HCEC 1CT (cell line): Measurements from ENCODE around the gene FAM131A.

ENCODE experiments used
- DNase-seq: peaks from one replicate; pipeline ENCODE4 v3.0.0-alpha.2; 2017

FAM131A gene, protein sequence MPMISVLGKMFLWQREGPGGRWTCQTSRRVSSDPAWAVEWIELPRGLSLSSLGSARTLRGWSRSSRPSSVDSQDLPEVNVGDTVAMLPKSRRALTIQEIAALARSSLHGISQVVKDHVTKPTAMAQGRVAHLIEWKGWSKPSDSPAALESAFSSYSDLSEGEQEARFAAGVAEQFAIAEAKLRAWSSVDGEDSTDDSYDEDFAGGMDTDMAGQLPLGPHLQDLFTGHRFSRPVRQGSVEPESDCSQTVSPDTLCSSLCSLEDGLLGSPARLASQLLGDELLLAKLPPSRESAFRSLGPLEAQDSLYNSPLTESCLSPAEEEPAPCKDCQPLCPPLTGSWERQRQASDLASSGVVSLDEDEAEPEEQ

GRCh38 chr3:184337399-184337714 is at the start of gene FAM131A:
Gene FAM131A (plus strand): TSS chr3:184337600. CDS start chr3:184337631, 31 bp downstream.
- DNase-seq = no peak

- peak; percentile 38 for DNase-seq
These were observed 47.9 kb upstream of the FAM131A start for GRCh38 chr3:184289426-184289938.

DNA sequence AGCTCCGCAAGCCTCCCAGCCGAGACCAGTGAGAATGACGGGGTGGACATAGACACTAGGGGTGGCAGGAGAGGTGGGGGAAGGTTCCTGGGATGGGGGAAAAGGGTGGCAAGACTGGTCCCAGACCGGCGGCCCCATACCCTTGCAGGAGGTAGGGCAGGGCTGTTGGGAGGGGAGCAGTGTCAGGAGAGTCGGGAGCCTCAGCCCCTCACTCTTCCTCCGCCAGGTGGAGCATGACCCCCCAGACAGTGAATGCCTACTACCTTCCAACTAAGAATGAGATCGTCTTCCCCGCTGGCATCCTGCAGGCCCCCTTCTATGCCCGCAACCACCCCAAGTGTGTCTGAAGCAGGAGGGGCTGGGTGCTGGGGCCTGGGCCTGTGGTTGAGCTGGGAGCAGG is 47.1 kb upstream of the FAM131A start:
- no peak for DNase-seq

GRCh38 chr3:184291044-184291737 is 46.2 kb upstream of the FAM131A start:
- no peak for DNase-seq

DNA sequence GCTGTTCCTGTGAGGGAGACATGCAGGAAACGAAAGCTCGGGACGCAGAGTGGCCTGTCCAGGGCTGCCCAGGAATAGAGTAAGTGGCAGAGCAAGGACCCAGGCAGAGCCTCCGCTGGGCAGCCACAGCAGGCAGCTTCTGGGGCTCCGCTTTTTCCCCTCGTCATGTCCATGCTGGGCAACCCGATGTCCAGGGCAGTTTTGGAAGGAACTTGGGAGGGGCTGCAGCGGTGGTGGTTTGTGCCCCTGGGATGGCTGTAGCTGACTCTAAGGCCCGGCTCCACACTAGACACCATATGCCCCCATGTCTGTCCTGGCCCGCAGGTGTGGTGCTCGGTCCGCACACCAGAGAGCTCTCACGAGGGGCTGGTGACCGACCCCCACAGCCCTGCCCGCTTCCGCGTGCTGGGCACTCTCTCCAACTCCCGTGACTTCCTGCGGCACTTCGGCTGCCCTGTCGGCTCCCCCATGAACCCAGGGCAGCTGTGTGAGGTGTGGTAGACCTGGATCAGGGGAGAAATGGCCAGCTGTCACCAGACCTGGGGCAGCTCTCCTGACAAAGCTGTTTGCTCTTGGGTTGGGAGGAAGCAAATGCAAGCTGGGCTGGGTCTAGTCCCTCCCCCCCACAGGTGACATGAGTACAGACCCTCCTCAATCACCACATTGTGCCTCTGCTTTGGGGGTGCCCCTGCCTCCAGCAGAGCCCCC is 45.5 kb upstream of the FAM131A start:
- no peak for DNase-seq

DNA sequence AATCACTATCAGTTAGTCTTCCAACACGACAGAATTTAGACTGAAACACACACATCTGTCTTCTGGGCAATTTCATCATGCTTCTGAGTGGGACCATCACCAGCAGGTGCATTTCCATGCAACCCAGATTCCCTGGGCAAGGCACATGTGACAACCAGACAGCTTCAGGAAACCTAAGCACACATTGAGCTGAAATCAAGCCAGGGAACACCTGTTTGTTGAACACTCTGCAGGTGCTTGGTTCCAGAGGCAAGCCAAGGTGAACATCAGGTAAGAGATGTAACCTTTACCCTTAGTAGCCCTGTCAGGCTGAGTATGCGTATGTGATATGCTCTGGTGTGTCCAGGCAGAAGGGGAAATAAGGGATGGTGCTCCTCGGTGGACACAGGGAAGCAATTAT is 41.6 kb upstream of the FAM131A start:
- DNase-seq = no peak

- DNase-seq = no peak
These were observed 40.8 kb upstream of the FAM131A start for GRCh38 chr3:184296616-184297015.

DNA sequence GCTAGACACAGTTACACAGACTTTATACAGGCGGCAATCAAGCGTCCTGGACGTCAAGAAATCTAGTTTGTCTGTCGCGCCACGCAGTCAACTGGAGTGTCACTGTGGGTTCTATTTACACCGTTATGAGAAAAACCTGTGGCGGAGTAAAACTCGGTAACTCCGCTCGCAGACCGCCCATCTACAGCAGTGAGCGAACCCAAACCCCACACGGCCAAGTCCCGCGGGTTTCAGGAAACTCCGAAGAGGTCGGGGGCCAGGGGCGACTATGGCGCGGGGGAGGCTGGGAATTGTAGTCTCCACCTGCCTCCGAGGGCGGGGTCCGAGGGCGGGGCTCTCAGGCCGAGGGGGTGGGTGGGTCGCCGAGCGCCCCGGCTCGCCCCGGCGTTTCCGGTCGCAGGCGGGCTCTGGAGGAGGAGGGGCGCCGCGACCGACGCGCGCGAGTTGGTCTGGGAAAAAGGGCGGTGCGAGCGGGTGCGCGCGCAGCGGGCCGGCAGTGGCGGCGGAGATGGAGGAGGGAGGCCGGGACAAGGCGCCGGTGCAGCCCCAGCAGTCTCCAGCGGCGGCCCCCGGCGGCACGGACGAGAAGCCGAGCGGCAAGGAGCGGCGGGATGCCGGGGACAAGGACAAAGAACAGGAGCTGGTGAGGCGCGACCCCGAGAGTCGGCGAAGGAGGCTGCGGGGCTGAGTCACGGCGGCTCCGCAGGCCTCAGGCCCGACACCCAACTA is 38.5 kb upstream of the FAM131A start, which contains the start of gene PSMD2:
Gene PSMD2 (plus strand): TSS at position 483 of the 729 bp plus-strand sequence. CDS start 26 bp downstream, at position 509.
- peak; percentile 93 for DNase-seq

DNA sequence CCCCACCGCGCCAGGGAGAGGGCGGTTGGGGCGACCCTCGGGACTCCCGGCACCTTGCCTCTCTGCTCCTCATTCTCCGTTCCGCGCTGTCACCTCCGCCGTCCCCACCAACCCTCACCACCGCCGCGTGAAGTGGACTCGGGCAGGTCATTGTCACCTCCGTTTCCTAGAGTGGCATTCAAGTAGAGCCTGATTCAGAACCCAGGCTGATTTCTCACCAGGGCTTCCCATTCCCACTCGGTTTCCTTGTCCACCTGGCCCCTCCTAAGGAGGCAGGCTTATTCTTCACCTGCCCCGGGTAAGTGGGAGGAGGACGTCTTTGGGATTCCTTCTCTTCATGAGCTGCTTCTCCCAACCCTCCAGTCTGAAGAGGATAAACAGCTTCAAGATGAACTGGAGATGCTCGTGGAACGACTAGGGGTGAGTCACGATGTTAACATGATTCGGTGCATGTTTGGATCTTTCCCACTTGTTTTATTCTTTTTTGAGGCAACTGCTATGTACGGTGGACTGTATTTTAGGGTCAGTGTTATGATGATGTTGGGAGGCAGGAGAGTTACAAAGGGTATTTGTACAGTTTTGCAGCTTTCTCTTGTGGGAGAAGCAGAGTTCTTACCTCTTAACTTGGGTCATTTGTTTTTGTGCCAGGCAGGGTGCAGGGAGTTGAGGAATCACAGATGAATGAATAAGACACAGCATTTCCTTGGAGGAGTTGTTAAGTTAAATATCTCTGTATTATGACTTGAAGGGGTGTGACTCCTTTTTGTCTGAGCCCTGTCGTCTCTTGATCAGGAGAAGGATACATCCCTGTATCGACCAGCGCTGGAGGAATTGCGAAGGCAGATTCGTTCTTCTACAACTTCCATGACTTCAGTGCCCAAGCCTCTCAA is 37.7 kb upstream of the FAM131A start:
- DNase-seq = peak; percentile 37

DNA sequence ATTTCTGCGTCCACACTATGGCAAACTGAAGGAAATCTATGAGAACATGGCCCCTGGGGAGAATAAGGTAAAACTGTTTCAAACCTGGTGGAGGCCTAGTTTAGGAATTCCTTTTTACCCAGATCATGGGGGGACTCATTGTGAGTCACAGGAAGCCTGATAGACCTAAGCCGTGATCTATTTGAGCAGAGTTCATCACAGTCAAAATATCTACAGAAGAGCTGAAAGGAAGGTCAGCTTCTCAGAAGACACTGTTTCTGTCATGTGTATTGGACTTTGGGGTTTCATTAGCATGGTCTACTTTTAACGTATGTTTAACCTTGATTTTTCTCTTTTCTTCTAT is 37.1 kb upstream of the FAM131A start:
- peak; percentile 76 for DNase-seq

DNA sequence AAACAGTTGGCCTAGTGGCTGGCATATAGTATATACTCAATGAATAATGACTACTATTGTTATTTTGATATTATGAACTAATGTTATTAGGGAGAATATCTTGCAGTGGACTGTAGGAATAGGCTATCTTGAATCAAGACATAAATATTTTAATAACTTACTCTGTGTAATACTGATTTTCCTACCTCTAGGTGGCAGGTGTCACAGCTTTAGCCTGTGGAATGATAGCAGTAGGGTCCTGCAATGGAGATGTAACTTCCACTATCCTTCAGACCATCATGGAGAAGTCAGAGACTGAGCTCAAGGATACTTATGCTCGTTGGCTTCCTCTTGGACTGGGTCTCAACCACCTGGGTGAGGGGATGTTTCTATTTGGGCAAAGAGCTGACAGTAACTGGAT is 31.8 kb upstream of the FAM131A start:
- DNase-seq = peak; percentile 26

- DNase-seq = no peak
These were observed 30.9 kb upstream of the FAM131A start for GRCh38 chr3:184306341-184306972.

GRCh38 chr3:184307915-184308314 is 29.5 kb upstream of the FAM131A start:
- no peak for DNase-seq

DNA sequence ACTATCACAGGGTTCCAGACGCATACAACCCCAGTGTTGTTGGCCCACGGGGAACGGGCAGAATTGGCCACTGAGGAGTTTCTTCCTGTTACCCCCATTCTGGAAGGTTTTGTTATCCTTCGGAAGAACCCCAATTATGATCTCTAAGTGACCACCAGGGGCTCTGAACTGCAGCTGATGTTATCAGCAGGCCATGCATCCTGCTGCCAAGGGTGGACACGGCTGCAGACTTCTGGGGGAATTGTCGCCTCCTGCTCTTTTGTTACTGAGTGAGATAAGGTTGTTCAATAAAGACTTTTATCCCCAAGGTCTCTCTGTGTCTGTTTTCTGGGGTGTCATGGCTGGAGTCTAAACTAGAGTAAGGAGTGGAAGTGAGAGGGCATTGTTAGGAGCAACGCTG is 28.7 kb upstream of the FAM131A start:
- no peak for DNase-seq

DNA sequence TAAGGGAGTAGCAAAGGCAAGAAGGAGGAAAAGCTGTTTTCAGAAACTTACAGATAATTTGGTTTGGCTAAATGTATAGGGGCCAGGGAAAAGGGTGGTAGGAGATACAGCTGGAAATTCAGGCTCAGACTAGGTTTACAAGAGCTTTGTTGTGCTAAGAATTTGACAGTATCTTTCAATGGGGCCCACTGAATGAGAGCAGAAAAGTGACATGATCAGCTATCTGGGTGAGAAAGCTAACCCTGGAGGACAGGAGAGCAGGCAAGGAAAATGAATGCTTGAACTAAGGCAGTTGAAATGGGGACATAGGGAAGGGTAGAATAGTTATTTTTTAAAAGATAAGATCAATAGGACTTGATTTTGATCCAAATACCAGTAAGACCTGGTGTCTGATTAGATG is 25.8 kb upstream of the FAM131A start:
- no peak for DNase-seq

DNA sequence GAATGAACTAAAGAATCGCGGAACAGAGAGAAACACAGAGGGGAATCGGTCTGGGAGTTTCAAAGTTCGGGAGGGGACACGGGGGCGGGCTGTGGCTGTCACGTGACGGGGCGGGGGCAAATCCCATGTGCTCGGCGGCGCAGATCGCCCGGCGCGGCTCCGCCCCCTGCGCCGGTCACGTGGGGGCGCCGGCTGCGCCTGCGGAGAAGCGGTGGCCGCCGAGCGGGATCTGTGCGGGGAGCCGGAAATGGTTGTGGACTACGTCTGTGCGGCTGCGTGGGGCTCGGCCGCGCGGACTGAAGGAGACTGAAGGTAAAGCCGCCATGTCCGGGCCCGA is 23.1 kb upstream of the FAM131A start, which contains the start of gene EIF4G1:
Gene EIF4G1 (plus strand): TSS at position 244 of the 337 bp plus-strand sequence. CDS start 1,191 bp downstream, outside the sequence.
- peak; percentile 95 for DNase-seq

DNA sequence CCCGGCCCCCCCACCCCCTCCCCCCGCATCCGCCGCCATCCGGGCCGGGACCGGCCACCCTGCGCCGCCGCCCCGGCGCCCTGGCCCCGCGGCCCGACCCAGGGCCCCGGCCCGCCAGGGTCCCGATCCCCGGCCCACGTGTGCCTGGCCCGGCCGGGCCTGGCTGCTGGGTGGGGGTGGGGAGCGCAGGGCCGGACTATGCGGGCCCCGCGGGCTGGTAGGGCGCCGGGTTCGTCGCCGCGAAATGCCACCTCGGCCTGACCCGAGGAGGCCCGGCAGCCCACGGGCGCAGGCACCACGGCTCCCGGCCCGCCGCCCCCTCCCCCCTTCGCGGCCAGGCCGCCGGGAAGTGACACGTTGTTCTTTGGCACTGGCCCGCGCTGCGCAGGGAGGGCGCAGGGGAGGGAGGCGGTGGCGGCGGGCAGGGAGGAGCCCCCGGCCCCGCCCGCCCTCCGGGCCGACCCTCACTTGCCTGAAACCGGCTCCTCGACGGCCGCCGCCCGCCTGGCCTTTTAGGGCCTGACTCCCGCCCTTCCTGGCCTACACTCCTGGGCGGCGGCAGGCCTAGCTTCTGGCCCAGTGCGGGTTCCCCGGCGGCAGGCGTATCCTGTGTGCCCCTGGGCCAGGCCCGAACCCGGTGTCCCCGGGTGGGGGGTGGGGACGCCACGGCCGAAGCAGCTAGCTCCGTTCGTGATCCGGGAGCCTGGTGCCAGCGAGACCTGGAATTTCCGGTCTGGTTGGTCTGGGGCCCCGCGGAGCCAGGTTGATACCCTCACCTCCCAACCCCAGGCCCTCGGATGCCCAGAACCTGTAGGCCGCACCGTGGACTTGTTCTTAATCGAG is 22.5 kb upstream of the FAM131A start:
- peak; percentile 66 for DNase-seq

DNA sequence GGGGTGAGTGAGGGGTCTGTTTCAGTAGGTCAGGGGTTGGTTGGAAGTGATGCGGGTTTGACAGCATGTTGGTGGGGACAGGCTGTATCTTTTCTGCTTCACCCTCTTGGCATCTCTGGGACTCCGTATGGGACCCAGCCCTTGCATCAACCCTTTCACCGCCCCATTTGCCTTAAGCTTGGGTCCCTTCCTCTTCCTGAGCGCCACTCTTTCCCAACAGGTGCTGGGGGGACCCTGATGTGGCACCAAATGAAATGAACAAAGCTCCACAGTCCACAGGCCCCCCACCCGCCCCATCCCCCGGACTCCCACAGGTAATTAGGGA is 21.9 kb upstream of the FAM131A start:
- no peak for DNase-seq

DNA sequence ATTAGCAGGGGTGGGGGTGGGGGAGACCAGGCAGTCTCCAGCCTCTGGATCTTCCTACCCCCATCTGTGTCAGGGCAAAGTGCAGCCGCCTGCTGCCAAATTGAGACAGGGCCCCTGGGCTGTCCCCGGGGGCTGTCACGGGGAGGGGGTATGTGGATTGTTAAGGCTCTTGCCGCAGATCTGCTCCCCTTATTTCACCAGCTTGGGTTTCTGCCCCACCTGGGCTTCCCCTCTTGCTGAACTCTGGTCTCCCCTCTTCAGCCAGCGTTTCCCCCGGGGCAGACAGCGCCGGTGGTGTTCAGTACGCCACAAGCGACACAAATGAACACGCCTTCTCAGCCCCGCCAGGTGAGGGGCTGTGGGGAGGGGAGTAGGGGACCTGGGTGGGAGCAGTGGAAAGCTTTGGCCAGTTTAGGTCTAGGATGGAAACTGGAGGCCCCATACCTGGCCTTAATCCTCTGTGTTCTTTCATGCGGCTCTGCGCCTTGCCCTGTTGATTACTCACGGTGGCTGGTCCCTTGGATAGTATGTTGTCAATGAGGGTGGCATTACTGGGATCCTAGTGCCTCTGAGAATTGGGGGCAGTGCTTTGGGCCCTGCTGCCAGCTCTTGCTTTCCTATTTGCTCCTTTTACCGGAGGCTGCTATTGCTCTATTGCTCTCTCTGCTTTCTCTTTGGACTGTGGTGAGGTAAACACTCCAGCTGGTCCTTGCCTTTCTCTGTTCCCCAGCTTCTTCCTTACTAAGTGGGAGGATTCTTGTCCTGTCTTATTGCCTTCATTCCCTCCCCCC is 21.3 kb upstream of the FAM131A start:
- no peak for DNase-seq

DNA sequence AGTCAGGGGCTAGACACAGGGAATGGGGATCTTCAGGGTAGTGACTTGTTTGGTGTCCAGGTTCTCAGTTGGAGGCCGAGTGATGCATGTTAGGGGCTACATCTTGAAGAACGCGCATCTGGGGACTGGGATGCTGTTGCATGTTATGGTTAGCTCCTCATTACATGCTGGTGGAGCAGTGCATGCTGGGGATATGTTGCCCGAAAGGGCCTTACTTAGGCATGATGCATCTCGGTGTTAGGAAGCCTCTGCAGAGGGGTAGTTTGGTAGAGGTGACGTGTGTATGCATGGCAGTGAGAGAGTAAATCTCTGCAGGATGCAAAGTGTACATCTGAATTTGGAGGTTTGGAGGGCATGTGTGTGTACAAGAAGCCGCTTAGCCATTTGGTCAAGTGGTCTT is 20.6 kb upstream of the FAM131A start:
- no peak for DNase-seq
